Measurements from ENCODE around the gene TLE5. TPM values are rescaled to one million over a fixed set of nuclear protein-coding genes. Genes with fewer than 3 reads are reported as not detected.
A peak's percentile ranks its signal among the peaks of the same experiment; 100 is the strongest.

TLE5 gene
- total RNA-seq, 2 experiments from 2014 or later = 837 to 960 TPM

DNA sequence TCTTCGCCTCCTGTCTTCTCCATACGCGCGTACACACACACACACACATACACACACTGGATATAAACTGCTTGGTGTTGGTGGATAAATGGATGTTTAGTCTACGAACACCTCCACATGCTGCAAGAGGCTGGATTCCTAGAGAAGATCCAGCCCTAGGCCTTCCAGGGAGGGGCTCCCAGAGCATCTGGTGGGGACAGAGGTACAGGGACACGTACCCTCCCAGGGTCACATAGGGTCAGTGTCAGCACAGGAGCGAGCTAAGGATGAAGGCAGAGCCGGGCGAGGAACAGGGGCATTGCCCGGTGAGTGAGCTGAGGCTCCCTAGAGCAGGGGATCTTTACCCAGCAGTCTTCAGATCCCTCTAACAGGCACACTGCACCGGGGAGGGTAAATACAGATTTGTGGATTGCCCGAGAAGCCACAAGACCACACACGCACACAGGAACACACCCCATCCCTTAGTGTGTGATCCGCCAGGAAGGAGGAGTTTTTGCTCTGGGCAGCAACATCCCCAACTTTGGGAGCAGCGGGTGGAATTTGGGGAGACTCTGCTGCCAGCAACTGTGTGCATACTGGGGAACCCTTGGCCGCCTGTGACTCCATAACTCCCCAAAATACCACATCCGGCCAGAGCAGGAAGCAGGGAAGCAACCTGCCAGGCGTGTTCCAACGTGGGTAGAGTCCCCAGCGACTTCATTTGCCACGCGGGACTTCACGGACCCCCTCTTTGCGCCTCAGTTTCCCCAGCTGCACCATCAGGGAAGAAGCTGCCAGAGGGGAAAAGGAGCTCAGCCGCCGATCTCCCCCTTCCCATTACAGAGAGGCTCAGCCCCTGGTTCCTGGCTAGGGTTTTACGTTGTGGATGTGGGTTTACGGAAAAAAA is 27.4 kb downstream of the TLE5 start:
- ChIA-PET POLR2A (interaction anchor here (0.7 to 1.2 kb wide), 2 partner anchors 10 to 57 kb away, joined by 3 to 4 read pairs; partner anchors contain the start of gene TLE6), CTCF (interaction anchor here (0.6 to 2.9 kb wide), 8 partner anchors 8 to 84 kb away, joined by 3 to 21 read pairs (median 4); no protein-coding TSS in a partner anchor)
- peak overlapping the region; percentile 79 for H3K4me3 Mint-ChIP-seq
- H3K27ac Mint-ChIP-seq = peak overlapping the region; percentile 97
- H3K9me3 Mint-ChIP-seq = no peaks in the 10 kb centered on the region
- H3K4me1 Mint-ChIP-seq = peaks cover 21% of the 10 kb centered on the region
- DNase-seq = peak; percentile 68
- no peaks in the 10 kb centered on the region for H3K36me3 Mint-ChIP-seq (ENCODE audit: low read depth)
- H3K27me3 Mint-ChIP-seq = peaks cover 36% of the 10 kb centered on the region

DNA sequence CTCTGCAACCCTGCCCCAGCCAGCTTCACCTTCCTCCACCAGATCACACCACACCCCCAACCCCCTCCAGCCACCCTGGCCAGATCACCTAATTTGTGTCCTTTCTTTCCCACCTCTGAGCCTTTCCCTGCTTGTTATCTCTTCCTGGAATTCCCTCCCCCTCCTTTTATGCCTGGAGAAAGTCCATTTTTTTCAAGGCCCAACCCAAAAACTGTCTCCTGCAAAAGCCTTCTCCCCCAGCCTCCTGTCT is 28.0 kb downstream of the TLE5 start:
- Mint-ChIP-seq H3K27ac (no peak overlapping the region), H3K9me3 (no peaks in the 10 kb centered on the region), H3K4me3 (peak overlapping the region; percentile 29), H3K36me3 (ENCODE audit: low read depth) (no peaks in the 10 kb centered on the region), H3K4me1 (peaks cover 25% of the 10 kb centered on the region), H3K27me3 (peaks cover 41% of the 10 kb centered on the region)
- CTCF ChIA-PET = interaction anchor here (0.6 kb wide), 1 partner anchor 16 kb away, joined by 3 read pairs; no protein-coding TSS in a partner anchor
- POLR2A ChIA-PET = no interaction called here
- no peak for DNase-seq

DNA sequence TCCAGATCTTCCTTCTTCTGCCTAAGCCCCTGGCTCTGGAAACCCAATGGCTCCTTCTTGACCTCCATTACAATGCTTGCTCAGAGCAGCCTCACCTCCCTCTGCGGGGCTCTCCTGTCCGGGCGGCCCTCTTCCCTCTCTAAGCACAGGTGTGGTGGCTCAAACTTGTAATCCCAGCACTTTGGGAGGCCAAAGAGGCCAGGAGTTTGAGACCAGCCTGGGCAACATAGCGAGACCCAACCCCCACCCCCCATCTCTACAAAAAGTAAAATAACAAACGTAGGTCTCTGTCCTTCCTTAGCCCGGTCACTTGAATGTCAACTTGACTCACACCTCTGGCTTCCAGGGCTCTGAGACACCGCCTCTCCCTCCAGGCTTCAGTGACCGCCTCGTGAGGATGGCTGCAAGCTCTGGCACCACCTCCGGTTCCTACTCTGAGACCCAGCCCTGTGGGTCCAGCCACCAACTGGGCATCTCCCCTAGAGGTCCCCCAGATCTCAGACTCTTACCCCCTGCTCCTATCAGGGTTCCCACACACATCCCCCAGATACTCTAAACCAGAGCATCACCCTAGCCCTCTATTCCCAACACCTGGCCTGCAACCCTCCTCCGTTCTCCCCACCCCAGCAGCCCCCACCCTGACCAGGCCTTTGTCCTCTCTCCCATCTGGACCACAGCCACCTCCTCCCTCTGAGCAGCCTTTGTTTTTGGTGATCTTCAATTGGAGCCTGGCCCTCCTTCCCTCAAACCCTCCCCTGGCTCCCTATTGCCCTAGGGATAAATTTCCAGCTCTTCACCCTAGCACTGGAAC is 28.5 kb downstream of the TLE5 start:
- peaks cover 41% of the 10 kb centered on the region for H3K27me3 Mint-ChIP-seq
- no peaks in the 10 kb centered on the region for H3K36me3 Mint-ChIP-seq (ENCODE audit: low read depth)
- POLR2A ChIA-PET = no interaction called here
- peaks cover 26% of the 10 kb centered on the region for H3K4me1 Mint-ChIP-seq
- peak overlapping the region; percentile 4 for H3K27ac Mint-ChIP-seq
- no peaks in the 10 kb centered on the region for H3K9me3 Mint-ChIP-seq
- CTCF ChIA-PET = no interaction called here
- H3K4me3 Mint-ChIP-seq = peak overlapping the region; percentile 29
- no peak for DNase-seq

DNA sequence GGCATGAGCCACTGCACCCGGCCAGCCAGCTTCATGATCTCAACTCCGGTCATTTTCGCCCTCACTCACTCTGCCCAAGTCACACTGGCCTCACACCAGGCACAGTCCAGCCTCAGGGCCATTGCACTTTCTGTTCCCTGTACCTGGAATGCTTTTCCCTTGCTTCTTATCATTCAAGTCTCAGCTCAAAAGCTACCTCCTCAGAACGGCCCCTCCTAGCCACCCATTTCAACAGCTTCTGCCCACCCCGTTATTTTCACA is 30.8 kb downstream of the TLE5 start:
- H3K4me3 Mint-ChIP-seq = no peak overlapping the region

DNA sequence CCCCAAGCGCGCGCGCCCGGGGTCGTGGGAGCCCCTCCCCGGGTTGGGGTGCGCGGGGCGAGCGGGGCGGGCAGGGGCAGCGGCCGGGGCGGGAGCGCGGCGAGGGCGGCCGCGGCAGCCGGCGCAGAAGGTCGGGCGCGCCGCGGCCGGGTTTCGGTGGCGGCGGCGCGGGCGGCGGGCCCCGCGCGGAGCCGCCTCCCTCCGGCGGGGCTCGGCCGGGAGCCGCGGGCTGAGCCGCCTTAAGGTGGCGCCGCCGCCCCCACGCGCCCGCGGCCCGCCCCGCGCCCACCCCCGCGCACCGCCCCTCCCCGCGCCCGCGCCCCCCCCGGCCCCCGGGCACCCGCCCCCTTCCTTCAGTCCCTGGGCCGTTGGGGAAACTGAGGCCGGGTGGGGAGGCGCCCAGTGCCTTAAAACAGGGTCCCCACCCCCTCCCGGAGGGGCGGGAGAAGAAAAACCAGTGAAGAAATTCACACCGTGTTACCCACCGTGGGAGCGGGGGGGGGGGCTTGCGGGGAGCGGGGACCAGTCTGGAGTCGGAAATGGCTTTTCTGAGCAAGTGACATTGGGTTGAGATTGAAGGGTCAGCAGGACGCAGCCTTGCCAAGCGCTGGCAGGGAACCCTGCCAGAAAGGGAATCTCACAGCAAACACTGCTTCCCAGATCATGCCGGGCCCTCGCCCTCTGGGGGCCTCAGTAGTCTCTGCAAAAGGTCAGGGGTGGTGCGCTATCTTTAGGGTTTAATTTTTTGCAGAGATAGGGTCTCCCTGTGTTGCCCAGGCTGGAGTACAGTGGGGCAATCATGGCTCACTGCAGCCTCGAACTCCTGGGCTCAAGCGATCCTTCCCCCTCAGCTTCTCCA is 33.0 kb downstream of the TLE5 start, which contains the start of gene TLE2:
Gene TLE2 (minus strand): TSS at position 216 of the 859 bp plus-strand sequence. CDS start 376 bp downstream, outside the sequence.
- Mint-ChIP-seq H3K9me3 (no peaks in the 10 kb centered on the region), H3K36me3 (ENCODE audit: low read depth) (no peaks in the 10 kb centered on the region), H3K4me3 (peak within 1 kb of the TSS; percentile 51), H3K4me1 (peaks cover 22% of the 10 kb centered on the region), H3K27ac (no peak within 1 kb of the TSS), H3K27me3 (peaks cover 59% of the 10 kb centered on the region)
- ChIA-PET POLR2A (no interaction called here), CTCF (no interaction called here)
- no peak for DNase-seq

More for the DNA sequence above, 30.8 kb downstream of the TLE5 start:
- Mint-ChIP-seq H3K4me1 (peaks cover 25% of the 10 kb centered on the region), H3K36me3 (ENCODE audit: low read depth) (no peaks in the 10 kb centered on the region), H3K27ac (no peak overlapping the region), H3K9me3 (no peaks in the 10 kb centered on the region), H3K27me3 (peaks cover 53% of the 10 kb centered on the region)
- ChIA-PET CTCF (no interaction called here), POLR2A (no interaction called here)
- DNase-seq = no peak

DNA sequence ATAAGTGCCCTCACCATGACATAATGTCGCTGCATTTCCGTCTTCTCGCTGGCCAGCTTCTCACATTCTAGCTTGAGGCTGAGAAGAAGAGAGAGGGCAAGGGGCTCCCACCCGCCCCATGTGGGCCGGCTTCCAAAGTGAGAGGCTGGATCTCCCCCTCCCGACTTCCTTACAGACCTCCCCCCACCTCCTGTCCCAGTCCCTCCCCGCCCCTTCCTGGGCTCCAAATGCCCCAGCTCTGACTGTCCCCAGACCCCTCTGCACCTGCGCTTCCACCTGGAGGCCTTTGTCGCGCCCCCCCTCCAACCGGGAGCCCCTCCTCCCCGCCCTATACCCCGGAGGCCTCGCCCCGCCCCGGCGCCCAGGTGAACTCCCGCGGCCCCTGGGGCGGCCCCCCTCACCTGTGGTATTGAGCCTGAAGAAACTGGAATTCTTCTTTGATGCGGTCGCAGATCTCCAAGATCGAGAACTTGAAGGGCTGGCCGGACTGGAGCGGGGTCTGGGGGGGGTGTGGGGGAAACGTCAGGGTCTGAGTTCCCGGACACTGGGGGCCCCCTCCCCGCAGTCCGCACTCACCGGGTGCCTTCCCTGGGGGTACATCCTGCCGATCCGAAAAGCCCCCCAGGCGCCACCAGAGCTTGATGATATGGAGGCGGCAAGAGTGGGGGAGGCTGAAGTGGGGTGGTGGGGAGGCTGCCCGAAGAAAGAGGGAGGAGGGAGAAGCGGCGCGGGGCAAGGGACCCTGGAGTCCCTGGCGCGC is 33.8 kb downstream of the TLE5 start:
- ChIA-PET POLR2A (no interaction called here), CTCF (no interaction called here)
- peak overlapping the region; percentile 50 for H3K4me3 Mint-ChIP-seq
- peaks cover 55% of the 10 kb centered on the region for H3K27me3 Mint-ChIP-seq
- no peak overlapping the region for H3K27ac Mint-ChIP-seq
- no peak for DNase-seq
- no peaks in the 10 kb centered on the region for H3K9me3 Mint-ChIP-seq
- H3K4me1 Mint-ChIP-seq = peaks cover 25% of the 10 kb centered on the region
- no peaks in the 10 kb centered on the region for H3K36me3 Mint-ChIP-seq (ENCODE audit: low read depth)

DNA sequence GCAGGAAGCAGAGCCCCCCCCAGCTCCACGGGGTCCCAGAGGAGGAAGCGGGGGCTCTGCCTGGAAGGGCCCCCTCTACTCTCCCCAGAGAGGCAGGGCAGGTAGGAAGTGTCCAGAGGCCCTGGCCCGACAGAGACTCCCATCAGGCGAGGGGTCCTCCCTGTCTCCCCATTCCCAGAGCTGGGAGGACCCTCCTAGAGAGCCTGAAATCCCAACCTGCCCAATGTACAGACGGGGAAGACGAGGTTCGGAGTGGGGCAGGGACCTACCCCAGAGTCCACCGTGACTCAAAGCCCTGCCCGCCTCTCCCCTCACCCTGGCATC is 34.4 kb downstream of the TLE5 start:
- ChIA-PET POLR2A (no interaction called here), CTCF (no interaction called here)
- no peak for DNase-seq
- no peaks in the 10 kb centered on the region for H3K9me3 Mint-ChIP-seq
- H3K4me1 Mint-ChIP-seq = peaks cover 29% of the 10 kb centered on the region
- no peak overlapping the region for H3K4me3 Mint-ChIP-seq
- H3K27ac Mint-ChIP-seq = no peak overlapping the region
- peaks cover 54% of the 10 kb centered on the region for H3K27me3 Mint-ChIP-seq
- H3K36me3 Mint-ChIP-seq (ENCODE audit: low read depth) = no peaks in the 10 kb centered on the region

DNA sequence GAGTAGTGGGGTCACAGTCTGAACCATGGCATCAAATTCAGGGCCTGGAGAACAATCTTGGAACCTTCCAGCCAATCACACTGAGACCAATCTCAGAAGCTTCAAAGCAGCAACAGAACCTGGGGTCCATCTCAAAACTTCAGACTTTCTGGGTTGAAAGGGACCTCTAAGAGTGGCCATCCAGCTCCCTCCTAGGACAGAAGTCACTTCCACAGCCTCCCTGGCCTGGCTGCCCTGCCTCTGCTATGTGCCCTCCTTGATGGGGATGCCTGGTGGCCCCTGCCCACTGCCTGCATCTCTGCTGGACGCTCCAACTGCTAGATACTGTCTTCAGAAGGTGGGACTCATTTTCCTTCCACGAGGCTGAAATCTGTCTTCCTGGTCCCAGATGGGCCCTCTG is 35.0 kb downstream of the TLE5 start:
- no peak overlapping the region for H3K4me3 Mint-ChIP-seq
- H3K27me3 Mint-ChIP-seq = peaks cover 48% of the 10 kb centered on the region
- H3K9me3 Mint-ChIP-seq = no peaks in the 10 kb centered on the region
- no peaks in the 10 kb centered on the region for H3K36me3 Mint-ChIP-seq (ENCODE audit: low read depth)
- no peak for DNase-seq
- peaks cover 33% of the 10 kb centered on the region for H3K4me1 Mint-ChIP-seq
- CTCF ChIA-PET = interaction anchor here (0.7 to 0.8 kb wide), 2 partner anchors 8 to 31 kb away, joined by 3 read pairs; no protein-coding TSS in a partner anchor
- POLR2A ChIA-PET = no interaction called here
- no peak overlapping the region for H3K27ac Mint-ChIP-seq

DNA sequence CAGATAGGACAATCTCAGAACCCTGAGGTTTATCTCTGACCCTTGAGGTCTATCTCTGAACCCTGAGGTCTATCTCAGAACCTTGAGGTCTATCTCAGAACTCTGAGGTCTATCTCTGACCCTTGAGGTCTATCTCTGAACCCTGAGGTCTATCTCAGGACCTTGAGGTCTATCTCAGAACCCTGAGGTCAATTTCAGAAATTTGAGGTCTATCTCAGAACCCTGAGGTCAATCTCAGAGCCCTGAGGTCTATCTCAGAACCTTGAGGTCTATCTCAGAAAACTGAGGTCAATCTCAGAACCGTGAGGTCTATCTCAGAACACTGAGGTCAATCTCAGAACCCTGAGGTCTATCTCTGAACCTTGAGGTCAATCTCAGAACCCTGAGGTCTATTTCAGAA is 35.5 kb downstream of the TLE5 start:
- peaks cover 44% of the 10 kb centered on the region for H3K27me3 Mint-ChIP-seq
- POLR2A ChIA-PET = no interaction called here
- no peak overlapping the region for H3K4me3 Mint-ChIP-seq

DNA sequence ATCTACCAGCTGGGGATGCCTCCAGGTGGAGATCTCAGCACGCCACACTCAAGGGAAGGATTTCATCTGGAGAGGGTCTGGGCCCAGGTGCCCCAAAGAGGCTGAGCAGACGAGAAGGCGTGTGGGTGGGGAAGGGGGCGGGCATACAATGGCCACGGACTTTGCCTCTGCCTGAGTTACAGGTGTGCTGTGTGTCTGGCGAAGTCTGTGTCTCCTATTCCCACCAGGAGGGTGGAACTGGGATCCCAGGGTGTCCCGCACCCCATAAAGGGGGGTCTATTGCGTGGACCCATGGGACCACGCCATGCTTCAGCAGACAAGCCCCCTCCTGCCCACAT is 36.8 kb downstream of the TLE5 start:
- Mint-ChIP-seq H3K36me3 (ENCODE audit: low read depth) (no peaks in the 10 kb centered on the region), H3K4me1 (peaks cover 33% of the 10 kb centered on the region), H3K4me3 (no peak overlapping the region), H3K27ac (no peak overlapping the region), H3K27me3 (peaks cover 33% of the 10 kb centered on the region), H3K9me3 (no peaks in the 10 kb centered on the region)
- POLR2A ChIA-PET = no interaction called here
- no peak for DNase-seq
- CTCF ChIA-PET = interaction anchor here (1.0 to 2.0 kb wide), 2 partner anchors 7 to 12 kb away, joined by 3 to 8 read pairs; no protein-coding TSS in a partner anchor

More for the DNA sequence above, 35.5 kb downstream of the TLE5 start:
- Mint-ChIP-seq H3K9me3 (no peaks in the 10 kb centered on the region), H3K27ac (no peak overlapping the region), H3K36me3 (ENCODE audit: low read depth) (no peaks in the 10 kb centered on the region), H3K4me1 (peaks cover 33% of the 10 kb centered on the region)
- DNase-seq = no peak
- CTCF ChIA-PET = interaction anchor here (0.7 to 0.8 kb wide), 2 partner anchors 9 to 30 kb away, joined by 3 read pairs; no protein-coding TSS in a partner anchor

DNA sequence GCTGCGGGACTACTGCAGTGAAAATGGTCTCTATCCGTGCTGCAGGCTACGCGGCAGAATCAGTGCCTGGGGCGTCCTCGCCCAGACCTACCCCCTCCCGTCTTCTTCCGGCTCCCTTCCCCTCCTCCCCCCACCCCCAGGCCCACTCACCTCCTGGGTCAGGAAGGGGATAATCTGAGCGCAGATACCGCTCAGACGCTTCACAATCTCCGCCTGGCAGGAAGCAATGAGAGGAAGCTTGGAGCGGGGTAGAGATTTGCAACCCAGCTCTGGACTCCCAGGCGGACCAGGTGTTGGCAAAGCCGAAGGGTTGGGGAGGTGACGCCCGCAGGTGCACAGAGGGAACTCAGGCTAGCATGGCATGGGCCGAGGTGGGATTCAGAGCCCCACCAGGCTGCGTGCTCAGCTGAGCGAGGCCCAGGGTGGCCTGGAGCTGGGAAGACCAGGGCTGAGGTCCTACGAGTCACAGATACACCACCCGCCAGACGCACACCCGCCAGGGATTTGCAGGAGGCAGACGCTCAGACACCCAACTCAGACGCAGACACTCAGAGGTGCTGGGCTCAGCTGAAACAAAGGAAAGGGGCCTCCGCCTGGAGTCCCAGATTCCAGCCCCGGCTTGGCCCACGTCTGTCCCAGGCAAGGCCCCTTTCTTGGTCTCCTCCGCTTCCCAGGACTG is 37.3 kb downstream of the TLE5 start:
- no peak for DNase-seq
- ChIA-PET CTCF (interaction anchor here (0.7 to 2.0 kb wide), 4 partner anchors 8 to 222 kb away, joined by 3 to 8 read pairs (median 3); no protein-coding TSS in a partner anchor), POLR2A (interaction anchor here (1.0 kb wide), 1 partner anchor 10 kb away, joined by 4 read pairs; no protein-coding TSS in a partner anchor)
- Mint-ChIP-seq H3K27ac (peak overlapping the region; percentile 25), H3K4me3 (no peak overlapping the region), H3K27me3 (peaks cover 28% of the 10 kb centered on the region), H3K9me3 (no peaks in the 10 kb centered on the region), H3K4me1 (peaks cover 33% of the 10 kb centered on the region), H3K36me3 (ENCODE audit: low read depth) (no peaks in the 10 kb centered on the region)

DNA sequence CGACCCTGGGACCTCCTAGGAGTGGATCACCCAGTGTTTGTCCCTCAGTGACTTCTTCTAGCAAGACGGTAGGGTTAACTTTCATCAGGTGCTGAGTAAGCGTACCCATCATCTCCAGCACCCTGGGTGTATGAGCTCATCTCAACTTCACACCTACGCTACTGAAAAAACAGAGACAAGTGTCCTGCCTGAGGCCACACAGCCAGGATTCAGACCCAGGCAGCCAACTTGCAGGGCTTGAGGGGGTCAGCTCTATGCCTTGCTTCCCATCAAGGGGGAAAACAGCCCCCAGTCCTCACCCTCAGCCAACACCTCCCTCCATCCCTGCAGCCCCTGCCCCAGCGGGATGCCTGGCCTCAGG is 37.8 kb downstream of the TLE5 start:
- CTCF ChIA-PET = interaction anchor here (0.7 to 2.0 kb wide), 5 partner anchors 8 to 222 kb away, joined by 3 to 8 read pairs (median 3); no protein-coding TSS in a partner anchor
- POLR2A ChIA-PET = interaction anchor here (1.0 kb wide), 1 partner anchor 11 kb away, joined by 4 read pairs; no protein-coding TSS in a partner anchor
- H3K27ac Mint-ChIP-seq = peak overlapping the region; percentile 25
- no peak for DNase-seq
- peaks cover 31% of the 10 kb centered on the region for H3K4me1 Mint-ChIP-seq
- no peaks in the 10 kb centered on the region for H3K9me3 Mint-ChIP-seq
- H3K36me3 Mint-ChIP-seq (ENCODE audit: low read depth) = no peaks in the 10 kb centered on the region
- peaks cover 23% of the 10 kb centered on the region for H3K27me3 Mint-ChIP-seq
- no peak overlapping the region for H3K4me3 Mint-ChIP-seq
